SK-N-SH (cell line): ENCODE data around the gene LRRFIP2. TPM values are rescaled to one million over a fixed set of nuclear protein-coding genes. Genes with fewer than 3 reads are reported as not detected.

Experiments used
- CTCF ChIA-PET: fragments of 300-600, 350-600 bp; formaldehyde crosslinking; extraction: SDS; loops from one replicate; lab custom pipeline; 2021; lab: Yijun Ruan, JAX
- POLR2A ChIA-PET: fragments of 350-600 bp; sonication (Branson Sonifier 250); formaldehyde crosslinking; extraction: SDS; loops from one replicate; lab custom pipeline; 2020; ENCODE audit warnings: antibody characterized with exemption, inconsistent platforms; lab: Yijun Ruan, JAX
- DNase-seq: peaks from one replicate; pipeline ENCODE4 v3.0.0; 2012
- H2AFZ ChIP-seq: fragments of 200-600 bp; sonication (generic); 2 replicates; pipeline ENCODE4 v1.8.1; 2016; ENCODE audit warnings: antibody characterized with exemption, mild to moderate bottlenecking, low read depth
- H3F3A ChIP-seq: fragments of 200-600 bp; sonication (generic); replicated peaks from 2 replicates; pipeline ENCODE3; 2016; ENCODE audit warnings: antibody characterized with exemption, mild to moderate bottlenecking; ENCODE audit not compliant: insufficient read depth
- H3K27ac ChIP-seq, 2 experiments: fragments of 200-500 bp in 1 of 2; fragments of 200-600 bp in 1 of 2; sonication (Bioruptor generic) in 1 of 2; sonication (generic), shearing (Covaris generic) in 1 of 2; 2 replicates each; pipeline versions ENCODE4 v1.5.1 to v1.6.1; 2014 to 2016; ENCODE audit warnings: low read depth in 2 of 2, inconsistent platforms in 1 of 2, low read length in 1 of 2, mild to moderate bottlenecking in 1 of 2, mixed read lengths in 1 of 2
- H3K27me3 ChIP-seq: fragments of 200-600 bp; sonication (generic), shearing (Covaris generic); 2 replicates; pipeline ENCODE4 v1.6.1; 2016; ENCODE audit warnings: mixed run types; ENCODE audit not compliant: insufficient read depth
- H3K36me3 ChIP-seq, 2 experiments: fragments of 200-500 bp in 1 of 2; fragments of 200-600 bp in 1 of 2; sonication (Bioruptor generic) in 1 of 2; sonication (generic) in 1 of 2; replicated peaks in 1 of 2; 2 replicates each; pipeline versions ENCODE3 to v1.5.1; 2014 to 2016; ENCODE audit warnings: low read length in 1 of 2, mild to moderate bottlenecking in 1 of 2; ENCODE audit not compliant: insufficient read depth in 2 of 2, control insufficient read depth in 1 of 2
- H3K4me1 ChIP-seq, 2 experiments: fragments of 200-500 bp in 1 of 2; fragments of 200-600 bp in 1 of 2; sonication (Bioruptor generic) in 1 of 2; sonication (generic), shearing (Covaris generic) in 1 of 2; 2 replicates each; pipeline versions ENCODE4 v1.5.1 to v1.6.1; 2014 to 2016; ENCODE audit warnings: low read depth in 1 of 2, low read length in 1 of 2, mixed run types in 1 of 2; ENCODE audit not compliant: insufficient read depth in 2 of 2, control insufficient read depth in 1 of 2
- H3K4me2 ChIP-seq: fragments of 200-600 bp; sonication (generic), shearing (Covaris generic); 2 replicates; pipeline ENCODE4 v1.6.1; 2017; ENCODE audit warnings: mixed run types
- H3K4me3 ChIP-seq, 2 experiments: fragments of 200-500 bp in 1 of 2; fragments of 200-600 bp in 1 of 2; sonication (Bioruptor generic) in 1 of 2; sonication (generic), shearing (Covaris generic) in 1 of 2; 2 replicates each; pipeline versions ENCODE4 v1.5.1 to v1.8.1; 2014 to 2016; ENCODE audit warnings: low read depth in 2 of 2, inconsistent platforms in 1 of 2, low read length in 1 of 2, mild to moderate bottlenecking in 1 of 2, mixed read lengths in 1 of 2, moderate library complexity in 1 of 2
- H3K79me2 ChIP-seq: fragments of 200-600 bp; sonication (generic); 2 replicates; pipeline ENCODE4 v1.8.1; 2017; ENCODE audit warnings: mild to moderate bottlenecking; ENCODE audit not compliant: insufficient read depth
- H3K9ac ChIP-seq: fragments of 200-600 bp; sonication (generic); 2 replicates; pipeline ENCODE4 v1.6.1; 2017; ENCODE audit warnings: mixed run types
- H3K9me2 ChIP-seq: fragments of 200-600 bp; sonication (generic); 2 replicates; pipeline ENCODE4 v1.6.1; 2017; ENCODE audit warnings: mixed run types
- H3K9me3 ChIP-seq: fragments of 200-600 bp; sonication (generic); 2 replicates; pipeline ENCODE4 v1.6.1; 2017; ENCODE audit warnings: mixed run types, mild to moderate bottlenecking, moderate library complexity
- H4K20me1 ChIP-seq: fragments of 200-600 bp; sonication (generic); 2 replicates; pipeline ENCODE4 v1.6.1; 2017; ENCODE audit warnings: mild to moderate bottlenecking, mixed run types; ENCODE audit not compliant: insufficient read depth
- CHD2 ChIP-seq: fragments of 150-350 bp; IDR thresholded peaks from 2 replicates; pipeline ENCODE4 v1.6.1; 2018; ENCODE audit warnings: low read length; ENCODE audit not compliant: partially characterized antibody
- CTCF ChIP-seq: fragments of 200-600 bp; sonication (generic); IDR thresholded peaks from 2 replicates; pipeline ENCODE4 v1.6.1; 2017; ENCODE audit warnings: antibody characterized with exemption, mild to moderate bottlenecking, moderate library complexity
- ELF1 ChIP-seq: IDR thresholded peaks from 2 replicates; pipeline ENCODE4 v1.4.0; 2012
- EP300 ChIP-seq, 2 experiments: IDR thresholded peaks; 2 replicates each; pipeline versions ENCODE4 v1.4.0 to v1.6.1; 2012; ENCODE audit warnings: borderline replicate concordance in 1 of 2, low read depth in 1 of 2, low read length in 1 of 2
- EZH2phosphoT487 ChIP-seq: fragments of 200-600 bp; sonication (generic); IDR thresholded peaks from 2 replicates; pipeline ENCODE4 v1.6.1; 2017; ENCODE audit warnings: low read depth, mixed run types, mild to moderate bottlenecking, antibody characterized with exemption, moderate library complexity, borderline replicate concordance
- FOSL2 ChIP-seq: IDR thresholded peaks from 2 replicates; pipeline ENCODE4 v1.4.0; 2012; ENCODE audit warnings: low read depth, mild to moderate bottlenecking, moderate library complexity, borderline replicate concordance
- FOXM1 ChIP-seq: IDR thresholded peaks from 2 replicates; pipeline ENCODE4 v1.4.0; 2012; ENCODE audit warnings: low read depth, mild to moderate bottlenecking
- GABPA ChIP-seq: IDR thresholded peaks from 2 replicates; pipeline ENCODE4 v1.4.0; 2012; ENCODE audit warnings: low read depth, mild to moderate bottlenecking
- GATA2 ChIP-seq: sonication (generic); formaldehyde crosslinking; IDR thresholded peaks from 2 replicates; pipeline ENCODE4 v1.5.0; 2020; ENCODE audit warnings: mild to moderate bottlenecking, missing genetic modification reagents
- MAX ChIP-seq: IDR thresholded peaks from 2 replicates; pipeline ENCODE4 v1.4.0; 2012; ENCODE audit warnings: low read depth
- MXI1 ChIP-seq: IDR thresholded peaks from 2 replicates; pipeline ENCODE4 v1.6.1; 2012; ENCODE audit warnings: mild to moderate bottlenecking, low read depth, low read length, improper control_type of control experiment
- NFIC ChIP-seq: IDR thresholded peaks from 2 replicates; pipeline ENCODE4 v1.4.0; 2012; ENCODE audit warnings: borderline replicate concordance
- NRF1 ChIP-seq: IDR thresholded peaks from 2 replicates; pipeline ENCODE4 v1.6.1; 2012; ENCODE audit warnings: low read depth, mild to moderate bottlenecking, low read length
- PBX3 ChIP-seq: IDR thresholded peaks from 2 replicates; pipeline ENCODE4; 2012
- POLR2AphosphoS5 ChIP-seq: IDR thresholded peaks from 2 replicates; pipeline ENCODE4 v1.6.1; 2012; ENCODE audit warnings: low read depth, low read length
- RAD21 ChIP-seq: IDR thresholded peaks from 2 replicates; pipeline ENCODE4 v1.6.1; 2012; ENCODE audit warnings: mild to moderate bottlenecking, low read length
- REST ChIP-seq: IDR thresholded peaks from 2 replicates; pipeline ENCODE4 v1.6.1; 2012; ENCODE audit warnings: mild to moderate bottlenecking, low read depth, low read length, moderate library complexity
- RXRA ChIP-seq: IDR thresholded peaks from 2 replicates; pipeline ENCODE4 v1.4.0; 2012; ENCODE audit warnings: low read depth, mild to moderate bottlenecking, borderline replicate concordance
- SIN3A ChIP-seq: IDR thresholded peaks from 2 replicates; pipeline ENCODE4 v1.6.1; 2012; ENCODE audit warnings: low read depth, mild to moderate bottlenecking, low read length, moderate library complexity, borderline replicate concordance
- SMC3 ChIP-seq: IDR thresholded peaks from 2 replicates; pipeline ENCODE4 v1.6.1; 2012; ENCODE audit warnings: low read depth, low read length, improper control_type of control experiment
- TCF12 ChIP-seq: IDR thresholded peaks from 2 replicates; pipeline ENCODE4 v1.4.0; 2012
- TEAD4 ChIP-seq: IDR thresholded peaks from 2 replicates; pipeline ENCODE4 v1.4.0; 2012; ENCODE audit warnings: mild to moderate bottlenecking, borderline replicate concordance; ENCODE audit not compliant: insufficient read depth
- USF1 ChIP-seq: IDR thresholded peaks from 2 replicates; pipeline ENCODE4 v1.4.0; 2012; ENCODE audit warnings: low read depth, borderline replicate concordance
- USF2 ChIP-seq: fragments of 150-350 bp; IDR thresholded peaks from 2 replicates; pipeline ENCODE4 v1.6.1; 2017; ENCODE audit warnings: antibody characterized with exemption, low read length, low read depth, borderline replicate concordance
- YY1 ChIP-seq: IDR thresholded peaks from 2 replicates; pipeline ENCODE4 v1.4.0; 2012; ENCODE audit warnings: low read depth, mild to moderate bottlenecking
- WGBS: methylation state at CpG from one replicate; pipeline ENCODE4 v1.1.6; 2017; ENCODE audit warnings: low lambda C conversion rate; 5-methylcytosine and 5-hydroxymethylcytosine counted together
- polyA plus RNA-seq, 3 experiments: library from polyadenylated mRNA; depleted of rRNA; stranded (reverse); fragments of >200 nt; gene quantifications; 2 replicates each; pipeline ENCODE4 v1.2.3, GENCODE V29; 2012

LRRFIP2 gene
- 27.2 and 29.8 TPM in 2 replicates for polyA plus RNA-seq (2012; rRNA removed)
- polyA plus RNA-seq (2012; cell fraction: cytosol; rRNA removed): 35.1 and 44.4 TPM in 2 replicates
- polyA plus RNA-seq (2012; cell fraction: nucleus; rRNA removed): 24.2 and 39.5 TPM in 2 replicates

- peaks cover 10% of the 10 kb centered on the region for H4K20me1 ChIP-seq
- H3K27ac ChIP-seq: peak within 1 kb of the TSS; percentile 91 to 96
- peaks cover 97% of the 10 kb centered on the region for H3K79me2 ChIP-seq
- H2AFZ ChIP-seq: 0 out of 2 replicates have a peak within 1 kb of the TSS, but pooled peaks have one; percentile 49
- CTCF ChIA-PET: no interaction called here
- H3K9ac ChIP-seq: peak within 1 kb of the TSS; percentile 93
- POLR2A ChIA-PET: no interaction called here
- peak within 1 kb of the TSS; percentile 92 to 96 for H3K4me3 ChIP-seq
- 1% methylated on average over 5 of the region's 5 CpGs for WGBS
- peaks cover 18% of the 10 kb centered on the region for H3F3A ChIP-seq
- no peaks in the 10 kb centered on the region for H3K27me3 ChIP-seq
- H3K4me2 ChIP-seq: peak within 1 kb of the TSS; percentile 83
- no peaks in the 10 kb centered on the region for H3K9me3 ChIP-seq
- peaks cover 19 to 22% of the 10 kb centered on the region in 2 experiments for H3K4me1 ChIP-seq
- H3K36me3 ChIP-seq: peaks cover 12 to 22% of the 10 kb centered on the region in 2 experiments
- peak; percentile 33 for DNase-seq
- no peaks in the 10 kb centered on the region for H3K9me2 ChIP-seq
- no peak for TF ChIP-seq SIN3A
- TF ChIP-seq TCF12: peak; percentile 48; the same call in 1 of the 2 replicates
- TF ChIP-seq CTCF: no peak
- TF ChIP-seq GATA2: 0 out of 2 replicates have a peak, but pooled peaks have one; percentile 16
- 0 out of 2 replicates have a peak, but pooled peaks have one; percentile 24 for TF ChIP-seq FOXM1
- no peak for TF ChIP-seq GABPA
- TF ChIP-seq NFIC: 0 out of 2 replicates have a peak, but pooled peaks have one; percentile 39
- TF ChIP-seq MXI1: no peak
- no peak for TF ChIP-seq NRF1
- TF ChIP-seq SMC3: no peak
- TF ChIP-seq USF2: no peak
- TF ChIP-seq FOSL2: peak; percentile 70
- TF ChIP-seq CHD2: no peak
- TF ChIP-seq USF1: no peak
- no peak for TF ChIP-seq MAX
- no peak for TF ChIP-seq REST
- TF ChIP-seq RAD21: no peak
- peak in 1 of 2 experiments; percentile 22; a peak in 1 of 4 replicates for TF ChIP-seq EP300 (IDR thresholded peaks at IDR 0.05; ENCODE audit: borderline replicate concordance in 1 of 2, low read depth in 1 of 2, low read length in 1 of 2)
- TF ChIP-seq PBX3: peak; percentile 42; the same call in 1 of the 2 replicates
- TF ChIP-seq ELF1: no peak
- peak; percentile 21; the same call in 1 of the 2 replicates for TF ChIP-seq POLR2AphosphoS5
- TF ChIP-seq TEAD4: peak; percentile 38; the same call in 1 of the 2 replicates
- TF ChIP-seq EZH2phosphoT487: no peak
- TF ChIP-seq YY1: no peak
- no peak for TF ChIP-seq RXRA
Measured at GRCh38 chr3:37174532-37175126, at the start of gene LRRFIP2. TSS of gene LRRFIP2 (minus strand) at chr3:37174582. CDS start at chr3:37148983, 25,599 bp downstream.
